GM21526 (cell line): ENCODE measurements around the gene ARL4C.

Source experiments
- ATAC-seq: cut with Tn5 transposase; IDR thresholded peaks from one replicate; pipeline ENCODE4 v1.9.1; 2021; ENCODE audit warnings: moderate library complexity; ENCODE audit not compliant: unreplicated experiment, low FRiP score

ARL4C gene

DNA sequence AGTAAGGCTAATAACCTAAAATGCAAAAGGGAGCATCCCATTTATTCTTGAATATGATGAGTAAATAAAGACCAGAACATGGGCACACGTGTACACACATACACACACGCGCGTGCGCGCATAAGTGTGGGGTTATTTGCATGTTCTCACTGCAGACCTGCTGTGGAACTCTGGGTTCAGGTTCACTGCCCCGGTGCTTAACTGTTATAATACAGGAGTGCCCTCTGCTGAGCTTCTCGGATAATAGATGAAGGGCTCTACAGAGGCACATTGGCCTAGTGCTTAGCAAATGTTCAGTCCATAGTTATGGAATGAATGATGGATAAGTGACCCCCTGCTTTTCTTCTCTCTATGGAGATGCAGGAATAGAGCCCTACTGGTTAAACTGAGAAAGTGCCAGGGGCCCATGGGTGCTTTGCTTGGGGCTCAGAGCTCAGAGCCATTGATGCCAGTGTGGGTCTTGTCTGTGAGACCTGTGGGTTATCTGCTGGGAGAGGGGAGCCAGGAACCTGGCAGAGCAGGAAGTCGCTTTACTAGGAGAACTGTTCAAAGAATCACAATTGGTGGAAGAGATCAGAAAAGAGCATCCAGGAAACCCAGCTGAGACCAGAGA is 3.6 kb upstream of the ARL4C start:
- ATAC-seq, result peak; percentile 44

DNA sequence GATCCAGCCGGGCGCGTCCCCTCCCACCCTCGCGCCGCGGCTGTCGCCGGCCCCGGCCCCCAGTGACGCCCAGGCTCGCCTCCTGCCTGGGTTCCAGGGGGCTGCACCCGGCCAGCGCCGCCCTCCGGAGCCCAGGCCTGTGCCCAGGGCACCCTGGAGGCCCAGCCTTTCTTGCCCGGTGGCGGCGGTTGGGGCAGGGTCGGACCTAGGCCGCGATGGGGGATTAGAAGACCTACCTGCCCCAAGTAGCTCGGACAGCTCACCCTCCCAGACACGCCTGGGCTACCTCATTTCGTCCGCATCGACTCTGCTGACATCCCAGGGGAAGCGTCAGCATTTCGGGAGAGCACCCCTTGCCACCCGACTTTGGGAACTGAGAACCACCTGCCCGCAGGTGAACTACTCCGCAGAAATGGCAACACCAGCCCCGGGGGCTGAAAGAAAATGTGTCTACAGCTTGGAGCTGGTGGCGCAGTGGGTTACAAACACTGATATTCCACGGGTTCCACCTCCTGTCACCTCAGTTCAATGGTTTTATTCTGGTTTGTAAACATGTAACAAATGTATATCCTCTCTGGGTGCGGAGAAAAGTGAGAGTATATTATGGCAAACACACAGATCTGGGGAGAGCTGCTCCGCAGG is 834 bp upstream of the ARL4C start:
- no peak for ATAC-seq

DNA sequence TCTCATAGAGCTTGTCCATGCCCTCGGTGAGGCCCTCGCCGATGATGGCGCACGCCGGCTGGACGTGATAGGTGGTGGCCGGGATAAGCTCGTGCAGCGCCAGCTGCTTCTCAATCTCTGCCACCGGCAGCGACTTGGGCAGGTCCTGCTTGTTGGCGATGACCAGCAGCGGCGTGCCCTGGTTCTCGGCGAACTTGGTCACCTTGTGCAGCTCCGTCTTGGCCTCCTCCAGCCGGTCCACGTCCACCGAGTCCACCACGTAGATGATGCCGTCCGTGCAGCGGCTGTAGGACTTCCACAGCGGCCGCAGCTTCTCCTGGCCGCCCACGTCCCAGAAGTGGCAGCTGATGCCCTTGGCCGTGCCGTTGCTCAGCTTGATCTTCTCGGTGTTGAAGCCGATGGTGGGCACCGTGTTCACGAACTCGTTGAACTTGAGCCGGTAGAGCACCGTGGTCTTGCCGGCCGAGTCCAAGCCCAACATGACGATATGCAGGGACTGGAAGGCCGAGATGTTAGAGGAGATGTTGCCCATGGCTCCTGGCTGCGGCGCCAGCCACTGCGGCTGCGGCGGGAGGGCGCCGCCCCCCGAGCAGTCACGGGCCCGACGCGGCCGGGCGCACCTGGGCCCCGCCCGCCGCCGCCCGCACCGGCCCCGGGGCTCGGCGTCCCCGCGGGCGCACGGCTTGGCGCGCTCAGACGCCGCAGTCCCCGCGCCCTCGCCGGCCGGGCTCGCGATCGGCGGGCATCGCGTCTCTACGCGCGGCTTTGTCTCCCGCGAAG is 636 bp downstream of the ARL4C start:
- peak; percentile 47 for ATAC-seq

DNA sequence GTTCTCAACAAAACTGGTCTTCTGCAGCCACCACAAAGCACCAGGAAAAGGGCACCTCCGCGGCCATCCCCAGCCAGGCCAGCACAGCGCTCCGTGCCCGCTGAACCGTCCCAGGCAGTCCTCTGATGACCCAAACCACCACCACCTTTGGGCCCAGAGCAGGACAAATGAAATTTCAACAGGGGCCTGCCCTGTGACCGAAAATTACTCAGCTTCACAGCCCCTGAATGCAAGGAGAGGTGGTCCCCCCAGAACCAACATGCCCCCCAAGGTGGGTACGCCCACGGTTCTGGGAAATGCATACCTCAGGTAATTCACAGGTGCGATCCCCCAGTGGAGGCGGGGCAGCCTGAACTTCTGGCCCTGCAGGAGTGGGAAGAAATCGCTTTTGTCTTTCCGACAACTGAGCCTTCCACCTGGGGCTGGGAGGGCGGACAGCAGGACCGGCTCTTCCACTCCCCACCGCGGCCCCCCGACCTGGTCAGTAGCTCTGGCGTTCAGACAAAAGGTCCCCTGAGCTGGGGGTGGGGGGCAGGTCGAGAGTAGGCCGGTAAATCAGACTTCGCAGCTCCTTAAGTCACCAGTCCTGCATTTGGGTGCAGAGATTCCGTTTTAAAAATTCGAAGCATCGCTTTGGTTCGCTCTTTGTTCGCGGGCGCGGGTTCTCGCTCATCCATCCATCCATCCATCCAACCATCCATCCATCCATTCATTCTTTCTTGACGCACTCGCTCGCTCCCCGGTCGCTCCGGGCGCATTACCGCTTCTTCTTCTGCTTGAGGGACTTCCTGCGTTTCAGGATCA is 1.4 kb downstream of the ARL4C start:
- ATAC-seq, result no peak

DNA sequence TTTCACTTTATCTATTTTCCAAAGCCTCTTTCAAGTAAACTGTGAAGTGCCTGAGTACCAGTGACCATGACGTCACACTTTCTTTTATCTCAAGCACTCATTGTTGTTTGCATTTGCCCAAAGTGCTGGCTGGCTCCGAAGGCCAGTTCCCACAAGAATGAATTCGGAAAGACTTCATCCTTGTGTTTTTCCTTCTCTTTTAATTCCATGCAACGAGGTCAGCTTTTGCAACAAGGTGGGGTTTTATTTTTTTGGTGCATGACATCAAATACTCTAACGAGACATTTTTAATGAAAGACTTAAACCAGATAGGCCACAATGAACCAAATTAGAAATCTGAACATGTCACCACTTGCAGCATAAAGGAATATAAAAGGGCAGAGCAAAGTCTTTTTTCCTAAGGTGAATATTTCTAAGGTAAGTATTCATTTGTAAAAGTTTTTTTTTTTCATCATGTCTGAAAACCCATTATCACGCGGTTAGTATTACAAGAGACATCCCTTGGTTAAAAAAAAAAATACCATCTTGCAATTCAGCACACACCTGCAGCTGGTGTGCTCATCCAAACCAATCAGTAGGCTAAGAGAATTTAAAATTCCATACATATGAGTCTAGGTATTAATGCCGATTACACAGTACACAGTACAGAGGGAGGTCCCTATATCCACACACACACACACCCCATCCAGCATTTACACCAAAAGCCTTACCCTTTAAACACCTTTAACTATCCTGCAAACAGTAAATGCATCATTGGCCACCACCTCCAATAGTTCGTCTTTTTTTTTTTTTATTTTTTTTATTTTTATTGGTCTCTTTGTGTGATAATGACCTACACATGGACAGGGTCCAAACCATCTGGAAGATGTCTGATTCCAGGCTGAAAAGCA is 2.3 kb downstream of the ARL4C start:
- no peak for ATAC-seq

DNA sequence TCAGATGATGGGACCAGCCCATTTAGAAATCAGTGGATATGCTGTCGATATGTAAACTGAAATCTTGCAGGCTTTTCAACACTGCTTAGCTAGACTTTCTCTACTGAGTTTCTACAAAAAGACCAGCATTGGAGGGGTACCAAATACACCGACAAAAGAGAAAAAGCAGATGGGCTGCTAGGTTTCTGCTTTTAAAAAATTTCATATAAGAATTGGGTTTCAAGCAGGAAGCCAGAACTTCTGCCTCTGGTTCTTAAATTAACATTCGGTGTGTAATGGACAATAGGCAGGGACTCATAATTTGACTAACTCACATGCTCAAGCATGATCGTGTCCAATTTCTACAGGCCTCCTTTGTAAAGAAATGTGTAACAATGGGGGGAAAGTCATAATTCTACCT is 3.1 kb downstream of the ARL4C start:
- no peak for ATAC-seq

DNA sequence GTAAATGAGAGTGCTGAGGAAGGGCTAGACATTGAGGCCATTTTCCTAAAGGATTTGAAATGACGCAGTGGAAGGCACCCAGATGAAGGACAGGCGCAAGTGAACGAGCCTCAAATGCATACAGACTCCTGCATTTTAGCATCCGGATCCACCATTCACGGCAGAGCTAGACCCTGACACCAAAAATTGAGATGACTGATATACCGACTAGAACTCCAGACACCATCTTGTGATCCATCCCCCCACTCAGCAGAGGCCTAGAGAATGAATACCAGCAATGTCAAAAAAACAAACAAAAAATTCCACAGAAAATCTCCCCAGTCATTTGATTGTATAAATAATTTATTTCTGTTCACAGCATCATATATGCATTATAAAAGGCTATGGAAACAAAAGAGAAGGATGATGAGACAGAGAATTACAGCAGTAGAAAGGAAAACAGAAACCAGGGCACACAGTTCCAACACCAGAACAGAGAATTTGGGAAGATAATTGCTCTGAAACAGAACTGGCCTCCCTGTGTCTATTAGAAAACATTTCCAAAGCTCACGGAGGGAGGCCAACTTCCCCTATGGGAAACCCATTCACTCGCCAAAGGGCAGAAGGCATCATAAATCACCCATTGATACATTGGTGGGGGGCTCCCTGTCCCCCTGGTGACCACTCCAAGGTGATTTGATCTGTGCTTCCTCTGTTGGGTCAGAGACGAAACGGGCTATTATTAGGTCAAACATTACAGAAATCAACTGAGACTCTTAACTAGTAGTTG is 4.0 kb downstream of the ARL4C start:
- no peak for ATAC-seq

DNA sequence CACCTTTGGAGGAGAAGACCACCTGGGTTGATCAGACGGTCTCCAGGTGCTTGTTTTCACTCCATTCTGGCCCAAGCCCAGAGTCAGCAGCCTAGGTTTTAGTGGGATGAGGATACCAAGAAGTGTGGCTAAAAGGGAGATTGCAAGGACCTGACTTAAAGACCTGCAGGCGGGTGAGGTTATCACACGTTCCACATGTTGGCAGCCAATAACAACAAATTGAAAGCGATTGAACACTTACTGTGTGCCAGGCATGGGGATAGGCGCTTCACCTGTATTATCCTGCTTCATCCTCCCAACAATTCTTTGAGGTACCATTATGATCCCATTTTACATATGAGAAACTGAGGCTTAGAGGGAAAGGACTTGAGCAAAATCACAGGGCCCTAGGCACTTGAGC is 5.0 kb downstream of the ARL4C start:
- ATAC-seq, result no peak

DNA sequence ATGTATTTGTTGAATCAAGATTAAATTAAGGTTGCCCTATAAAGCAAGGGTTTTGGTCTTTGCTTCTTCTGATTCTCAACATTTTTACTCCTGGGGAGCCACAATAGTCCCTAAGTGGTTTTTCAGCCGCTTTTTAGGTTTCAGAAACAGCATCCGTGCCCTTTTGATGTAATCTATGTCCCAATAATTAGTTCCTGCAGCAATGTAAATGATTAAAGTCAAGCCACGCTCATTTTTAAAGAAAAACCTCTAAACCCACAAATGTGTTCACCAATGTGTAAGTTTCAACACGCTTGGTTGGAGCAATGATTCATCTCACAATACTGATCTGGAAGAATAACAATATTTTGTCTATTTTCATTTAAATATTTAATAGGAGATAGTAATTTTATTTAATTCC is 5.6 kb downstream of the ARL4C start:
- no peak for ATAC-seq

DNA sequence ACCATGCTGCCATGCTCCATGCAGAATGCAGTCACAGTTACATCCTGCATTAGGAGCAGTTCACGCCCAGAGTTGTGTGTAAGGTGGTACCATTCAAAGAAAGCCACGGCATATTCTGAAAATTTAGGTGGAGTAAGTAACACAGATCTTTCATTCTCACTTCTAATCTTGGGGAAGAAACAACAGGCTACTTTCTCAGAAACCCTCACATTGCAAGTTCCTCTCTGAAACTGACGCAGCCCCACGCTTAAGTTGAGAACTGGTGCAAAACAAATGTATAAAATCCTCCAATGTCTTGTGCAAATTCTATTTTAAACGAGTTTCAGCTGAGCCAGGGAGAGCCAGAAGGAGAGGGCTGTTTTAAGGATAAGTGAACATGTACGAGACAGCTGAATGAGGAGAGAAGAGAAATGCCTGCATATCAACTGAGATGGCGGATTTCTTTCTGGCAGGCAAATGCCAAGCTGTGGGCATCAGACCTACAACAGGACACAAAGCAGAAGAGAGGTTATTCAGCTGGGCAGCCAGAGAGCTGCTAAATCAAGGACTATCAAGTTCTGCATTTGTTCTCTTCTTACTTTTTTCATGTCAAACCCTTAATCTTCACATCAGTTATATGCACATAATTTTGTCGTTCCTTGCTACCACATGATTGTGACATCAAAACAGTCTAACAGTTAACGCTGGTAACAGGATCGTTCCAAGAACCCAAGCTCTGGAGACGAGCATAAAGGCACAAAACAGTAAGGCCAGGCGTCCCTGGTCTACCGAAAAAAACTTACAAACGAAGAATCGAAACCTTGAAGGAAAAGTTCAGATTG is 6.4 kb downstream of the ARL4C start:
- ATAC-seq, result peak; percentile 49

DNA sequence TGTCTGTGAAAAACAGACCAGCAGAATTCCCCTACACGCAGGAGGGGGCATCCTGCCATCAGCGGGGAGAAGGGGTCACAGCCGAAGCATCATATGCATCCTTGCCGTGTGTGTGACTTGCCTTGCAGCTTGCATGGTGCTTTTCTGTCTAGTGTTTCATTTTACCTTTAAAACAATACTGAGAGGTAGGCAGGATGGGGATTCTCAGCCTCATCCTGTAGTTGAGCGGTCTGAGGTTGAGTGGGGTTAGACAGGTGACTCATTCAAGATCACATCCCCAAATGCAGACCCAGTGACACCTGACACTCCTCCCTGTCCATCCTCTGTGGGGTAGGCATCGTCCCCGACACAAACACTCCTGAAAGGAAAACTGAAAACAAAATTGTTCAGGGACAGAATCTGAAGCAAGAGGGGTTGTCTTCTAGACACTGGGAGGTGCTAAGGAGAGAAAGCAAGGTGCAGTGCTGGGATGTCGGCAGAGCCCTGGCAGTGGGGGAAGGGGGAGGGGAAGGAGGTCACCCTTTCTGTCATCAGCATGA is 7.9 kb downstream of the ARL4C start:
- no peak for ATAC-seq

DNA sequence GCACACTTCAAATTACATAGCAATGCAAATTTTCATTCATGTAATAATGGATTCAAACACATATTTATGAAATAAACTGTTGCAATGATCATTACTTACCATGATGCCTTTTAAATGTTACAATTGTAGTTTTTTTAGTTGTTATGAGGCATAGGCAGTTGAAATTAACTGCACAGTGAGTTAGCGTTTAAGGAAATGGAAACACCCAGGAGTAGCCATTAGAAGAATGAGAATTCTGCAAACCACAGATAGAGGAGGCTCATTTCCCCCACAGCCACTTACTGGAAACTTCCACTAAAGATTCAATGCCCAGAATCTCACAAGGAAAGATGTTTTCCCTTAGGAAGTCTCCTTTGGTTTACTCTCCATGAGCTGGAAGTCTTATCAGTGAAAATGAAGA is 8.4 kb downstream of the ARL4C start:
- no peak for ATAC-seq

DNA sequence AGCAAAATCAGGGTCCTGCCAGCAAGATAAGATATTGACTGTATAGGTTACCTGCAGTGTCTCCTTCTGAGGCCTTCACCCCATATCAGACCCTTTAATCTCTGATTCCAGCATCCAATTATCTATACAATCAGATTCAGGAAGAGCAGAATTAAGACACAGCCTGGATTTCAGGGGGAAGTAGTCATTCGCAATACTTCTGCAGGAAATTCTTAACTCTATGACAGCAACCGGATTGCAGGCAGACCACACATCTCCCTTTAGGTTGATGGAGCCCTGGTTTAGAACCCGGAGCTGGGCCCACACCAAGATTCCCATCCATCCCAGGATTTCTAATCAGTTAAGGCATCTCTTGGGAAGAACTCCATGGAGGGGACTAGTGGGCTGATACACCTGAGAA is 9.5 kb downstream of the ARL4C start:
- ATAC-seq, result no peak

DNA sequence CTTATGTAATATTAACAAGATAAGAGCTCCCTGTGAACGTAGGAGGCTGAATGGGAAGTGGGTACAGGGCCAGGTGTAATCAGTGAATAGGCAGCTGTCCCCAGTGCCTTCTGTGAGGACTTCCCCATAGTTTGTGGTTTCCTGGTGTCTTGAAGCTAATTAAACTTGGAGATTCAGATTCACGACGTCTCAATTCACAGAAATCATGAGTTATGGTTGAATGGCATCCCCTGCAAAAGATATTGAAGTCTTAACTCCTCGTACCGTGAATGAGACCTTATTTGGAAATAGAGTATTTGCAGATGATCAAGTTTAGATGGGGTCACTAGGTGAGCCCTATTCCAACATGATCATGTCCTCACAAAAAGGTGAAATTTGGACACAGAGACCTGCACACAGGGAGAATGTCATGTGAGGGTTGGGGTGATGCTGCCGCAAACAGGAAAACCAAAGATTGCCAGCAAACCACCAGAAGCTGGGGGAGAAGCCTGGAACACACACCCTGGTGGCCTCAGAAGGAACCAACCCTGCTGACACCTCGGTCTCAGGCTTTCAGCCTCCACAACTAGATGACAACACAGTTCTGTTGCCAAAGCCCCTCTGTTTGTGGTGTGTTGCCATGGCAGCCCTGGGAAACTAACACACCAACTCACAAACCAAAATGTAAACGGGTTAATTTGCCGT is 13.2 kb downstream of the ARL4C start:
- peak; percentile 64 for ATAC-seq

DNA sequence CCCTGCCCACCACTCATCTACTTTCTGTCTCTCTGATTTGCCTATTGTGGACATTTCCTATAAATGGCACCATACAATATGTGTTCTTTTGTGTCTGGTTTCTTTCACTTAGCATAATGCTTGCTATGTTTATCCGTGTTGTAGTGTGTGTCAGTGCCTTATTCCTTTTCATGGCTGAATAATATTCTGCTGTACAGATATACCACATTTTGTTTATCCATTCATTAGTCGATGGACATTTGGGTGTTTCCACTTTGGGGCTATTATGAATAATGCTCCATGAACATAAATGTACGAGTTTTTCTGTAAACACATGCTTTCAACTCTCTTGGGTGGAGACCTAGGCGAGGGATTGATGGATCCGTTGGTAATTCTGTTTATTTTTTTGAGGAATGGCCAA is 15.6 kb downstream of the ARL4C start:
- no peak for ATAC-seq

DNA sequence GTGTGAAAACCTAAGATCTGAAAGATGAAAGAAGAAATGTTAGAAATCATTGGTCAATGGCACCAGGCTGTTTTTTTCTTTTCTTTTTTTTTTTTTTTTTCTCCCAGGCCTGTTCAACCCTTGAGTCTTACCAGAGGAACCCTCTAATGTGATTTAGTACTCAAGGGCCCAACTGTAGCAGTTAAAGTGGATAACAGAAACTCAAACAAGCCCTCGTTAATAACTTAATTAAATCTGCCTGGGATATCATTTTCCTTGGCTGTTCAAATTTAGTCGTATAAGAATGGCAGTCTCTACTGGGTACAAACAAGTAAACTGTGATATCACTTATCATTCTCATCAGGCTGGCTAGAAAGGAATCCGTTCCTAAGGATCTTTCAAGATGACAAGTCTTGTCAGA is 16.5 kb downstream of the ARL4C start:
- ATAC-seq, result no peak

DNA sequence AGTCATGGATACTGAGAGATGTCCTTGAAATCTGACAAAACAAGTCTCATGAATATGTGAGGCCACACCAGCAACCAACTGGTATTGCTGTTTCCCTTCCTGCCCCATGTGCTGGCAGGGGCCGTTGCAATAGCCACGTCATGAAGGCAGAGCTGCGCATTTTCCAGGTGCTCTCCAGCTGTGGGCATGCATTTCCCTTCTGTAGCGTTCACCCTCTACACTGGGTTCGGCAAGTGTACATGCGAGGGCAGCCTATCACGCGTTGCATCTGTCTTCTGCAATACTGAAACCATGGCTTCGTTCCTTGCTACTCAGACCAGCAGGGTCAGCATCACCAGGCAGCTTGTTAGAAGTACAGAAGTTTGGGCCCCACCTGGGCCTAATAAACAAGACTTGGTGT is 17.4 kb downstream of the ARL4C start:
- ATAC-seq, result no peak
